ENCODE measurements around the gene SEMA5A. TPM values are rescaled to one million over a fixed set of nuclear protein-coding genes. Genes with fewer than 3 reads are reported as not detected.
A peak's percentile ranks its signal among the peaks of the same experiment; 100 is the strongest.

Gene SEMA5A
- total RNA-seq, 1 experiment from 2014 or later, result 6.5 TPM

DNA sequence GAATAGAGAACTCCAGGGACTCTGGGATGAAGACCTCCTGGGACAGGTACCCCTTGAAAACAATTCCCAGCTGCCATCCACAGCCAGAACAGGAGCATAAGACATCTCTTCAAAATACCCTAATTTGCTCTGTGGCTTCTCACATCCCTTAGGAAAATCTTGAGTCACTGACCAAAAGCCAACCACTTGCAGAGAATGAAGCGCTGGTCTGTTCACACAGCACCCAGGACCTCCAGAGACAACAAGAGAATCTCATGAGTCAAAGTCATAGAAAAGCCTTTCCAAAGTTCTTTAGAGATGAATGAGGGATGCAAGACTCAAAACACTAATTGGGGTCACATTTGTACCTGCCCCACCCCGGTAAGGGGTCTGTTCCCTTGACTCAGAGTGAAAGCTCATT lies 210.6 kb downstream of the SEMA5A start:
- Histone ChIP-seq H3K4me3 (ENCODE audit: insufficient read depth, low read depth, low read length) (no peak overlapping the region), H3K27me3 (ENCODE audit: control insufficient read depth, insufficient read depth, low read length) (no peaks in the 10 kb centered on the region), H3K36me3 (replicated peaks; ENCODE audit: control insufficient read depth, insufficient read depth, low read length) (no peaks in the 10 kb centered on the region)
- no peak for DNase-seq

- H3K36me3 ChIP-seq (replicated peaks; ENCODE audit: control insufficient read depth, insufficient read depth, low read length), result no peaks in the 10 kb centered on the region
- no peak overlapping the region for H3K4me3 ChIP-seq (ENCODE audit: insufficient read depth, low read depth, low read length)
- DNase-seq, result no peak
- H3K27me3 ChIP-seq (ENCODE audit: control insufficient read depth, insufficient read depth, low read length), result no peaks in the 10 kb centered on the region
These were observed 213.8 kb downstream of the SEMA5A start for GRCh38 chr5:9332026-9332425.

DNA sequence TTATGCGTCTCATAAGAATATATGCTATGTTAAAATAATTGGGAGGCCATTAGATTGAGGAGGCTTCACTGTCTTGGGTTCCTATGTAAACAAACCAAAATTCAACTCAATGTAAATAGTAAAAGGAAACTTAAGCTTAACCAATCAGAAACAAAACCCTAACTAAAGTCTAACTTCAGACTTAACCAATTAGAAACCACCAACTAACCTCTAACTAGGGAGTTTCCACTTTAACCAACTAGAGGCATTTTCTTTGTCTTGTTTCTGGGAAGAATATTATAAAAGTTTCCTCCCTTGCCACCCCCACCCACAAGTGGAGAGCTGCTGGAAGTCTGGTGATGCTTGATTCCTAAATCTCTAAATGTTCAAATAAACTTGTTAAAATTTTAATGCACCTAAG lies 214.5 kb downstream of the SEMA5A start:
- Histone ChIP-seq H3K36me3 (replicated peaks; ENCODE audit: control insufficient read depth, insufficient read depth, low read length) (no peaks in the 10 kb centered on the region), H3K4me3 (ENCODE audit: insufficient read depth, low read depth, low read length) (no peak overlapping the region), H3K27me3 (ENCODE audit: control insufficient read depth, insufficient read depth, low read length) (no peaks in the 10 kb centered on the region)
- no peak for DNase-seq

DNA sequence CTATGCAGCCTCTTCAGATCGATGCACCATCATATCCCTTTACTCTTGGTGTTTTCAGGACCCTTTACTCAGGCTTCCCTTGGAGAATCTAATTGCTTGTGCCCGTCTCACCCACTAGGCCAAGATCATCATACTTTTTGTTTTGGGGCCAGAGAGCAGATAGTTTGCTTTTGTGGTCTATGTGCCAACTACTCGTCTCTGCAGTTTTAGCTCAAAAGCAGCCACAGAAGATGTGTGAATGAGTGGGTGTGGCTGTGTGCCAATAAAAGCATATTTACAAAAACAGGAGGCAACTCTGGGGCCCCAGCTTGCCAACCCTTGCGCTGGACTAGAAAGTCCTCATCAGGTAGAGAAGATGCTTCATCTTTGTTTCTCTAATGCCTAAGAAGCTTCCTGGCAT lies 216.8 kb downstream of the SEMA5A start:
- no peak for DNase-seq
- Histone ChIP-seq H3K36me3 (replicated peaks; ENCODE audit: control insufficient read depth, insufficient read depth, low read length) (no peaks in the 10 kb centered on the region), H3K4me3 (ENCODE audit: insufficient read depth, low read depth, low read length) (no peak overlapping the region), H3K27me3 (ENCODE audit: control insufficient read depth, insufficient read depth, low read length) (no peaks in the 10 kb centered on the region)

- H3K4me3 ChIP-seq (ENCODE audit: insufficient read depth, low read depth, low read length), result no peak overlapping the region
- no peaks in the 10 kb centered on the region for H3K36me3 ChIP-seq (replicated peaks; ENCODE audit: control insufficient read depth, insufficient read depth, low read length)
- no peaks in the 10 kb centered on the region for H3K27me3 ChIP-seq (ENCODE audit: control insufficient read depth, insufficient read depth, low read length)
- DNase-seq, result no peak
These were observed 220.3 kb downstream of the SEMA5A start for GRCh38 chr5:9325549-9325948.

- H3K4me3 ChIP-seq (ENCODE audit: insufficient read depth, low read depth, low read length), result no peak overlapping the region
These were observed 221.4 kb downstream of the SEMA5A start for GRCh38 chr5:9324348-9325077.

DNA sequence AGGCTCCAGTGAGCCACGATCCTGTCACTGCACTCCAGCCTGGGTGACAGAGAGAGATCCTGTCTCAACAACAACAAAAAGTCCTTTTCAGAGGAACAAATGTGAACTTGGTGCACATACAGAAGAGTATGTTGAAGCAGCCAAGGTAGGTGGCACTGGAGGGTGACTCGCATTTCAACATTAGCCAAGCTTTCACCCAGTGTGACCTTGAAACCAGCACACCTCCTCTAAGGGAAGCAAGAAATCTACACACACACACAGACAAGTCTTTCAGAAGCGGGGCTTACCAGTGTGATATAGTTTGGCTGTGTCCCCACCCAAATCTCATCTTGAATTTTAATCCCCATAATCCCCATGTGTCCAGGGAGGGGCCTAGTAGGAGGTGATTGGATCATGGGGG lies 225.2 kb downstream of the SEMA5A start:
- DNase-seq, result no peak
- no peak overlapping the region for H3K4me3 ChIP-seq (ENCODE audit: insufficient read depth, low read depth, low read length)
- no peaks in the 10 kb centered on the region for H3K27me3 ChIP-seq (ENCODE audit: control insufficient read depth, insufficient read depth, low read length)
- H3K36me3 ChIP-seq (replicated peaks; ENCODE audit: control insufficient read depth, insufficient read depth, low read length), result no peaks in the 10 kb centered on the region

More at GRCh38 chr5:9324348-9325077, 221.4 kb downstream of the SEMA5A start:
- no peak for DNase-seq
- no peaks in the 10 kb centered on the region for H3K27me3 ChIP-seq (ENCODE audit: control insufficient read depth, insufficient read depth, low read length)
- no peaks in the 10 kb centered on the region for H3K36me3 ChIP-seq (replicated peaks; ENCODE audit: control insufficient read depth, insufficient read depth, low read length)

DNA sequence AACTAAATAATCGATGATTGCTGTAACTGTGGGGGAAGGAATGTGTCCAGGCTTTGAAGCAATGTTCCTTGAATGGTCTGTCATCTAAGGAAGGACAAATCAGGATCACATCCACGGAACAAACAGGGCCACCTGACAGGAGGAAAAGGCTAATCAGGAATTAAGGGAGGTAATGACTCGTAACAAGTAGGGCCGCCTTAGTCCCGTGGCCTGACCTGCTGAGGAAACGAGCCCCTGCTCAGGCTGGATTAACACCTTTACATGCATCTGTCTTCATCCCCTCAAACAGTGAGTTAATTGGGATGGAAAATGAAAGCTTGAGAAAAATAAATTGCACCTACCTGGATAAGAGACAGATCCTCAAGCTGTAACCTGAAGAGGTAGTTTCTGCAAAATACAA lies 227.8 kb downstream of the SEMA5A start:
- DNase-seq, result no peak
- Histone ChIP-seq H3K36me3 (replicated peaks; ENCODE audit: control insufficient read depth, insufficient read depth, low read length) (no peaks in the 10 kb centered on the region), H3K4me3 (ENCODE audit: insufficient read depth, low read depth, low read length) (no peak overlapping the region), H3K27me3 (ENCODE audit: control insufficient read depth, insufficient read depth, low read length) (no peaks in the 10 kb centered on the region)

GRCh38 chr5:9316733-9317132 lies 229.1 kb downstream of the SEMA5A start:
- no peak for DNase-seq
- H3K36me3 ChIP-seq (replicated peaks; ENCODE audit: control insufficient read depth, insufficient read depth, low read length), result no peaks in the 10 kb centered on the region
- H3K4me3 ChIP-seq (ENCODE audit: insufficient read depth, low read depth, low read length), result no peak overlapping the region
- H3K27me3 ChIP-seq (ENCODE audit: control insufficient read depth, insufficient read depth, low read length), result no peaks in the 10 kb centered on the region

- Histone ChIP-seq H3K4me3 (ENCODE audit: insufficient read depth, low read depth, low read length) (no peak overlapping the region), H3K36me3 (replicated peaks; ENCODE audit: control insufficient read depth, insufficient read depth, low read length) (no peaks in the 10 kb centered on the region), H3K27me3 (ENCODE audit: control insufficient read depth, insufficient read depth, low read length) (no peaks in the 10 kb centered on the region)
- DNase-seq, result no peak
These were observed 229.8 kb downstream of the SEMA5A start for GRCh38 chr5:9316041-9316440.

DNA sequence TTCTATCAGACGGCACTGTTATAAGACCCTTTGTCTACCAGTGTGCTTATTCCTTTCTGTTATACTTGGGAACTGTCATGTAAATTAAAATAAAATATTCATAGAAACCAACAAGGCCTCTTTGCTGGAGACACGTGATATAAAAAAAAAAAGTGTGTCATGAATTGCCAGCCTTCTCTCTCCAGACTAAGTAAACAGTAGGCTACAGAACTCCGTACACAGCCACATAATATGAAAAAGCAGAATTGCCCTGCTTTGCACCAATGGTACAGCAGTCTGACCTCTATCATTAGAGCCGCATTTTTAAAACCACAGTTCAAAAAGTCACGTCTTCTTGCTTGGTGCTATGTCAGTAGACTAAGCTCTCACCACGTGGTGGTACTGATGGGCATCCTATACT lies 231.3 kb downstream of the SEMA5A start:
- H3K4me3 ChIP-seq (ENCODE audit: insufficient read depth, low read depth, low read length), result no peak overlapping the region
- DNase-seq, result no peak
- no peaks in the 10 kb centered on the region for H3K27me3 ChIP-seq (ENCODE audit: control insufficient read depth, insufficient read depth, low read length)
- no peaks in the 10 kb centered on the region for H3K36me3 ChIP-seq (replicated peaks; ENCODE audit: control insufficient read depth, insufficient read depth, low read length)

GRCh38 chr5:9313751-9314150 lies 232.1 kb downstream of the SEMA5A start:
- peak; percentile 11 for DNase-seq
- no peaks in the 10 kb centered on the region for H3K36me3 ChIP-seq (replicated peaks; ENCODE audit: control insufficient read depth, insufficient read depth, low read length)
- H3K4me3 ChIP-seq (ENCODE audit: insufficient read depth, low read depth, low read length), result no peak overlapping the region
- H3K27me3 ChIP-seq (ENCODE audit: control insufficient read depth, insufficient read depth, low read length), result no peaks in the 10 kb centered on the region

GRCh38 chr5:9307150-9307549 lies 238.7 kb downstream of the SEMA5A start:
- Histone ChIP-seq H3K4me3 (ENCODE audit: insufficient read depth, low read depth, low read length) (no peak overlapping the region), H3K36me3 (replicated peaks; ENCODE audit: control insufficient read depth, insufficient read depth, low read length) (no peaks in the 10 kb centered on the region), H3K27me3 (ENCODE audit: control insufficient read depth, insufficient read depth, low read length) (no peaks in the 10 kb centered on the region)
- no peak for DNase-seq

DNA sequence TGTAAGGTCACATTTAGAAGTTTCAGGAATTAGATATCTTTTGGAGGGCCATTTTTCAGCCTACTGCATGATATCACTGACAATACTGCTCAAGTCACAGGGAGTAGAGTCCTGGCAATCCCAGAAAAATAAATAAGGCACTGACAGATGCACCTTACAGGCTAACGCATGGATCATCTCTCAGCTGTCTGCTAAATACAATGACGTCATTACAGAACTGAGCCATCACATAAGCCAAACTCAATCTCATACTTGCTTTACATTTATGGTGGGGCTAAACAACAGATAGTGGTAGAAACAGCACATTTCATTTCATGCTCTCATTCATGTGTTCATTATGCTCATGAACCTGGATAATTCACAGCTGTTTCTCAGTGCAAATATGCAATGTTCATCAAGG lies 243.7 kb downstream of the SEMA5A start:
- H3K4me3 ChIP-seq (ENCODE audit: insufficient read depth, low read depth, low read length), result no peak overlapping the region
- H3K27me3 ChIP-seq (ENCODE audit: control insufficient read depth, insufficient read depth, low read length), result no peaks in the 10 kb centered on the region
- no peaks in the 10 kb centered on the region for H3K36me3 ChIP-seq (replicated peaks; ENCODE audit: control insufficient read depth, insufficient read depth, low read length)
- no peak for DNase-seq

DNA sequence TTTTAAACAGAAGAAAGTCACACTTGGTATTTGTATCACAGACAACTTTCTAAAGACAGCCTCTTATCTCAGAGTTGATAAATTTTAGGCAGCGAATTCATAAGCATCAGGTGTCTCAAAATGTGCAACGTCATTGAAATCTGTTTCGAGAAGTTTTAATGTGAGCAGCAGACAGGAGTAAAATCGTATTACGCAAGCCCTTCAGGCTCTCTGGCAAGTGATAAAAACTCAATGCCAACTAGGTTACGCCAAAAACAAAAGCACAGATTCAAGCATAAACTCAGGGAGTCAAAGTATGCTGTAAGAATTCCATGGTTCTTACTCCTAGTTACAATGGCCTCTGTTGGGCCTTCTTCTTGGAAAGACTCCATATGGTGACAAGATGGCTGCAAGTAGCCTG lies 244.7 kb downstream of the SEMA5A start:
- no peaks in the 10 kb centered on the region for H3K27me3 ChIP-seq (ENCODE audit: control insufficient read depth, insufficient read depth, low read length)
- H3K4me3 ChIP-seq (ENCODE audit: insufficient read depth, low read depth, low read length), result no peak overlapping the region
- DNase-seq, result no peak
- H3K36me3 ChIP-seq (replicated peaks; ENCODE audit: control insufficient read depth, insufficient read depth, low read length), result no peaks in the 10 kb centered on the region

- H3K36me3 ChIP-seq (replicated peaks; ENCODE audit: control insufficient read depth, insufficient read depth, low read length), result no peaks in the 10 kb centered on the region
- no peak for DNase-seq
- no peak overlapping the region for H3K4me3 ChIP-seq (ENCODE audit: insufficient read depth, low read depth, low read length)
- no peaks in the 10 kb centered on the region for H3K27me3 ChIP-seq (ENCODE audit: control insufficient read depth, insufficient read depth, low read length)
These were observed 248.7 kb downstream of the SEMA5A start for GRCh38 chr5:9297134-9297533.

Data from H7 (cell line).